ENCODE results near the gene PFDN6.

Gene PFDN6

DNA sequence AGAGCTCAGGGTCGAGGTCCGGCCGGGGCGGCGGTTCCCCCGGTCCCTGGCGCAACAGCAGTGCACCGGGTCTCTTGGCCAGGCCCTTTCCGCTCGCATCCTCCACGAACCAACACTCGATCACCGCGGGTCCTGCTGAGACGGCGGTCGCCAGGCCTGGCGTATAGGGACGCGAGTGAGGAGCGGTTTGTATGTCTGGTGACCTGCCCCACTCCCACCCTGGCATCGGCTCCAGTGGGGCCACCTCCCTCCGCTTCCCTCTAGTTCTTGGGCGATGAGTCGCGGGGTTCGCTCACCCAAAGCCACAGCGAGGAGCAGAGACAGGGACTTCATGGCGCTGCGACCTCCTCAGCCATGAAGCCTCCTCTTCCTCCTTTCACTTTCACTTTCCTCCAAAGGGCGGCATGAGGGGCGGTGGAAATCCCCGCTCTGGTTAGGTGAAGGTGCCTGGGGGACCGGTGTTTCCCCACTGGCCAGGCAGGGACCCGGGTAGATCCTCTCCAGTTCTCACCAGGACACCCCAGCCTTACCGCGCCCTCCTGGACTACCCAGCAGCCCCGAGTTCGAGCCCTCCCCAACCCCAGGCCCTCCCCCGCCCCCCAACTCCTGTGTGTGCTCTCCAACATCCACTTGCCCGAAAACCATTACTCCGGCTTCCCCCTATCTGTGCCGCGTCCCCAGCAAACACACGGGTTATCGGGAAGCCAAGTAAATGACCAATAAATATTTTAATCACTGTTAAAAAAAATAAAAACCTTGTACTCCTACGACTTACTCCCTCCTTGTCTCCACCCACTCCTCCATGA, 24.5 kb downstream of the PFDN6 start, which contains the start of gene TAPBP:
Gene TAPBP, minus strand, starts transcription at position 370 of the 806 bp plus-strand sequence. Its CDS starts 37 bp downstream, at position 333.
- no peaks in the 10 kb centered on the region for H3K9me2 ChIP-seq (replicated peaks; ENCODE audit: insufficient read depth, low read length)
- no peaks in the 10 kb centered on the region for H4K20me1 ChIP-seq (ENCODE audit: low read depth, low read length)
- no peaks in the 10 kb centered on the region for H3K27me3 ChIP-seq (ENCODE audit: low read length)
- H3K4me3 ChIP-seq (ENCODE audit: insufficient read depth, low read length, poor library complexity, severe bottlenecking): peak within 1 kb of the TSS; percentile 95
- H2AFZ ChIP-seq (ENCODE audit: low read depth, low read length, severe bottlenecking): peak within 1 kb of the TSS; percentile 37
- H3K79me2 ChIP-seq (ENCODE audit: insufficient read depth, low read length): peaks cover 36% of the 10 kb centered on the region
- H3F3A ChIP-seq (ENCODE audit: insufficient read depth): peaks cover 55% of the 10 kb centered on the region
- no peaks in the 10 kb centered on the region for H3K9me3 ChIP-seq (ENCODE audit: insufficient read depth, low read length)
- H3K27ac ChIP-seq (ENCODE audit: low read depth, low read length): peak within 1 kb of the TSS; percentile 94
- H3K36me3 ChIP-seq (ENCODE audit: low read length): peaks cover 7% of the 10 kb centered on the region
- peak within 1 kb of the TSS; percentile 97 for H3K4me2 ChIP-seq (ENCODE audit: low read depth, low read length, poor library complexity, severe bottlenecking)
- no peak for TF ChIP-seq EZH2phosphoT487 (conservative IDR thresholded peaks at IDR 0.05; ENCODE audit: low read length)
- TF ChIP-seq, protein P1, sequence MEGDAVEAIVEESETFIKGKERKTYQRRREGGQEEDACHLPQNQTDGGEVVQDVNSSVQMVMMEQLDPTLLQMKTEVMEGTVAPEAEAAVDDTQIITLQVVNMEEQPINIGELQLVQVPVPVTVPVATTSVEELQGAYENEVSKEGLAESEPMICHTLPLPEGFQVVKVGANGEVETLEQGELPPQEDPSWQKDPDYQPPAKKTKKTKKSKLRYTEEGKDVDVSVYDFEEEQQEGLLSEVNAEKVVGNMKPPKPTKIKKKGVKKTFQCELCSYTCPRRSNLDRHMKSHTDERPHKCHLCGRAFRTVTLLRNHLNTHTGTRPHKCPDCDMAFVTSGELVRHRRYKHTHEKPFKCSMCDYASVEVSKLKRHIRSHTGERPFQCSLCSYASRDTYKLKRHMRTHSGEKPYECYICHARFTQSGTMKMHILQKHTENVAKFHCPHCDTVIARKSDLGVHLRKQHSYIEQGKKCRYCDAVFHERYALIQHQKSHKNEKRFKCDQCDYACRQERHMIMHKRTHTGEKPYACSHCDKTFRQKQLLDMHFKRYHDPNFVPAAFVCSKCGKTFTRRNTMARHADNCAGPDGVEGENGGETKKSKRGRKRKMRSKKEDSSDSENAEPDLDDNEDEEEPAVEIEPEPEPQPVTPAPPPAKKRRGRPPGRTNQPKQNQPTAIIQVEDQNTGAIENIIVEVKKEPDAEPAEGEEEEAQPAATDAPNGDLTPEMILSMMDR (IDR thresholded peaks at IDR 0.05; ENCODE audit: insufficient read depth, low read length, poor library complexity, severe bottlenecking): no peak
- H3K9ac ChIP-seq (ENCODE audit: low read length): peak within 1 kb of the TSS; percentile 89

DNA sequence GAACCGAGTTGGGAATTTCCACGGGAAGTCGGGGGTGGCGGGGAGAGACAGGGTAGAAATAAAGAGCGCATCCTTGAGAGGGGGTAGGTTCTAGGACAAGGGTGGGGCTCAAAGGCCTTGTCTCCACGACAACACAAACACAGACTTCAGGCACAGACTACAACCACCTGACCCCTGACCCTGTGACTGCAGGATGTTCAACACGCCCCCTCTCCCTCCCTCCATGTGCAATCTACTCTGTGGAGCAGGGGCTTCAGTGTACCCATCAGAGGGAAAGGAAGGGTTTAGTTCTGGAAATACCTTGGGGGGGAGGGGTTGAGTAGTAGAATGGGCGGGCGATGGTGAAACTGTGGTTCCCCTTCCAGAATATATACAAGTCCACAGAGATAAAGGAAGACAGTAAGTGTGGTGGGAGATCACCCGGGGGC, 25.1 kb downstream of the PFDN6 start:
- no peaks in the 10 kb centered on the region for H4K20me1 ChIP-seq (ENCODE audit: low read depth, low read length)
- H3K9ac ChIP-seq (ENCODE audit: low read length): peak overlapping the region; percentile 89

DNA sequence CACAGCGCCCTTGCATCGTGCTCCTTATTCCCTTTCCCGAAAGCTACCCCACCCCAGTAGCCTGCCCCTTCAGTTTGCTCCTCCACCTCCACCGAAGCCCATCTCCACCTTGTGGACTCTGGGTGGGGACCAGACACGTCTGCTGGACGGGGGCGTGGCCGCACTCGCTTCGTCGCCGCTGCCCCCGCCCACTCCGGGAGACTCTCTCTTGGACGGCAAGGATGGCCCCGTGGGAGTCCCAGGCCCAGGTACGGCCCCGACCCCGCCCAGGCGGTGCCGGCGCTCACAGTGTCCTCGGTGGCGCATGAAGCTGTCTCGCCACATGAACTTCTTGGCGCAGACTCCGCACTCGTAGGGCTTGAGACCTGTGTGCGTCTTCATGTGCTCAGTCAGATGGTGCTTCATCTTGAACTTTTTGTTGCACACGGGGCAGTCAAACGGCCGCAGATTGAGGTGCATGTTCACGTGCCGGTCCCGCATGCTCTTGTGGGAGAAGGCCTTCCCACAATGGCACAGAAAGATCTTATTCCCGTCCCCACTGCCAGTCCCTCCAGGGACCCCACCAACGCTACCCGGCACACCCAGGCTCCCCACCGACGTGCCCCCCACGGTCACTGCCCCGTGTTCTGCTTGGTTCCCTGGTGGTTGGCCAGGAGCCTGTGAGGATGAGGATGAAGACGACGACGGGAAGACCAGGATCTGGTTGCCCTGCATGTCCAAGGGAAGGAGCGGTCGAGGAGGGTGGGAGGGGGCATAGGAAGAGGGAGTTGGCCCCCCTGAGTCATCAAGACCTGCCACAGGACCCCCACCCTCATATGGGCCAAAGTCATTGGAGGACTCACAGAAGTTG, 25.8 kb downstream of the PFDN6 start:
- Histone ChIP-seq H3K4me3 (ENCODE audit: insufficient read depth, low read length, poor library complexity, severe bottlenecking) (peak overlapping the region; percentile 95), H3K27ac (ENCODE audit: low read depth, low read length) (peak overlapping the region; percentile 94), H2AFZ (ENCODE audit: low read depth, low read length, severe bottlenecking) (peak overlapping the region; percentile 12), H3K9me3 (ENCODE audit: insufficient read depth, low read length) (no peaks in the 10 kb centered on the region), H3K4me2 (ENCODE audit: low read depth, low read length, poor library complexity, severe bottlenecking) (peak overlapping the region; percentile 97), H4K20me1 (ENCODE audit: low read depth, low read length) (no peaks in the 10 kb centered on the region), H3K36me3 (ENCODE audit: low read length) (peaks cover 17% of the 10 kb centered on the region), H3K9ac (ENCODE audit: low read length) (peak overlapping the region; percentile 89), H3K9me2 (replicated peaks; ENCODE audit: insufficient read depth, low read length) (no peaks in the 10 kb centered on the region), H3K27me3 (ENCODE audit: low read length) (no peaks in the 10 kb centered on the region), H3K79me2 (ENCODE audit: insufficient read depth, low read length) (peaks cover 36% of the 10 kb centered on the region), H3F3A (ENCODE audit: insufficient read depth) (peaks cover 66% of the 10 kb centered on the region)
- no peak for TF ChIP-seq EZH2phosphoT487 (conservative IDR thresholded peaks at IDR 0.05; ENCODE audit: low read length)
- TF ChIP-seq, protein P1 (IDR thresholded peaks at IDR 0.05; ENCODE audit: insufficient read depth, low read length, poor library complexity, severe bottlenecking): no peak

More for the DNA sequence above, 25.1 kb downstream of the PFDN6 start:
- H3K9me2 ChIP-seq (replicated peaks; ENCODE audit: insufficient read depth, low read length): no peaks in the 10 kb centered on the region
- H3K79me2 ChIP-seq (ENCODE audit: insufficient read depth, low read length): peaks cover 34% of the 10 kb centered on the region
- peaks cover 12% of the 10 kb centered on the region for H3K36me3 ChIP-seq (ENCODE audit: low read length)
- H3K9me3 ChIP-seq (ENCODE audit: insufficient read depth, low read length): no peaks in the 10 kb centered on the region
- peak overlapping the region; percentile 12 for H2AFZ ChIP-seq (ENCODE audit: low read depth, low read length, severe bottlenecking)
- H3K27me3 ChIP-seq (ENCODE audit: low read length): no peaks in the 10 kb centered on the region
- peaks cover 60% of the 10 kb centered on the region for H3F3A ChIP-seq (ENCODE audit: insufficient read depth)
- TF ChIP-seq, protein P1 (IDR thresholded peaks at IDR 0.05; ENCODE audit: insufficient read depth, low read length, poor library complexity, severe bottlenecking): no peak
- H3K4me2 ChIP-seq (ENCODE audit: low read depth, low read length, poor library complexity, severe bottlenecking): peak overlapping the region; percentile 97
- H3K27ac ChIP-seq (ENCODE audit: low read depth, low read length): peak overlapping the region; percentile 94
- H3K4me3 ChIP-seq (ENCODE audit: insufficient read depth, low read length, poor library complexity, severe bottlenecking): peak overlapping the region; percentile 95
